ENCODE results near the gene CPE.

CPE gene

GRCh38 chr4:165515201-165515600 is 136.4 kb downstream of the CPE start:
- no peak for FAIRE-seq

GRCh38 chr4:165516281-165516833 is 137.5 kb downstream of the CPE start:
- no peak for FAIRE-seq

GRCh38 chr4:165517216-165517615 is 138.4 kb downstream of the CPE start:
- no peak for FAIRE-seq

- FAIRE-seq, result no peak
Measured at GRCh38 chr4:165518024-165518616, 139.3 kb downstream of the CPE start.

- FAIRE-seq, result no peak
Measured at GRCh38 chr4:165518686-165519085, 139.9 kb downstream of the CPE start.

- no peak for FAIRE-seq
Measured at GRCh38 chr4:165519591-165519990, 140.8 kb downstream of the CPE start.

GRCh38 chr4:165520086-165520485 is 141.3 kb downstream of the CPE start:
- no peak for FAIRE-seq

- no peak for FAIRE-seq
Measured at GRCh38 chr4:165522050-165522449, 143.2 kb downstream of the CPE start.

GRCh38 chr4:165524532-165525190 is 145.9 kb downstream of the CPE start:
- FAIRE-seq, result no peak

- FAIRE-seq, result no peak
Measured at GRCh38 chr4:165532976-165533375, 154.2 kb downstream of the CPE start.

GRCh38 chr4:165537028-165537648 is 158.3 kb downstream of the CPE start:
- FAIRE-seq, result peak; percentile 53

- FAIRE-seq, result no peak
Measured at GRCh38 chr4:165539801-165540200, 161.0 kb downstream of the CPE start.

GRCh38 chr4:165540206-165540830 is 161.5 kb downstream of the CPE start:
- FAIRE-seq, result no peak

- FAIRE-seq, result no peak
Measured at GRCh38 chr4:165541851-165542459, 163.1 kb downstream of the CPE start.

- FAIRE-seq, result no peak
Measured at GRCh38 chr4:165542476-165542875, 163.7 kb downstream of the CPE start.

Data from colon (tissue), 2 donors.